Naive thymus-derived CD4-positive, alpha-beta T cell (primary cell): ENCODE measurements around the gene RAI1. TPM values are rescaled to one million over a fixed set of nuclear protein-coding genes. Genes with fewer than 3 reads are reported as not detected.

ENCODE experiments used
- ATAC-seq: fragments of 150-1000 bp; cut with Tn5 transposase; 2 replicates; pipeline ENCODE4 v1.10.0; 2021; ENCODE audit warnings: mild to moderate bottlenecking, moderate library complexity
- CTCF ChIA-PET: fragments of 350-600 bp; sonication (Branson Sonifier 250); formaldehyde crosslinking; loops from one replicate; lab custom pipeline; 2021; ENCODE audit warnings: antibody characterized with exemption; lab: Charles Lee
- POLR2A ChIA-PET: fragments of 350-600 bp; sonication (Branson Sonifier 250); formaldehyde crosslinking; loops from one replicate; lab custom pipeline; 2021; ENCODE audit warnings: antibody characterized with exemption, inconsistent platforms; lab: Charles Lee
- DNase-seq, 9 donors: peaks; one replicate each; pipeline versions ENCODE4 v3.0.0 to v3.0.0-alpha.2; 2020 to 2022; ENCODE audit warnings: mixed read lengths in 1 of 9
- H3K27ac ChIP-seq: one replicate; pipeline ENCODE4 v1.7.0; 2013; ENCODE audit warnings: mild to moderate bottlenecking, low read depth, low read length, moderate library complexity
- H3K27me3 ChIP-seq, 2 donors: one replicate each; pipeline ENCODE4 v1.7.0; 2013; ENCODE audit warnings: low read length in 2 of 2, mild to moderate bottlenecking in 2 of 2, moderate library complexity in 2 of 2; ENCODE audit not compliant: control insufficient read depth in 2 of 2, insufficient read depth in 2 of 2
- H3K36me3 ChIP-seq, 3 experiments: 1 replicate in 2 of 3; 2 replicates in 1 of 3; pipeline ENCODE4 v1.7.0; 2013; ENCODE audit warnings: low read length in 3 of 3, mild to moderate bottlenecking in 3 of 3, moderate library complexity in 1 of 3; ENCODE audit not compliant: insufficient read depth in 3 of 3, control insufficient read depth in 2 of 3
- H3K4me1 ChIP-seq, 2 donors: one replicate each; pipeline ENCODE4 v1.7.0; 2013; ENCODE audit warnings: low read length in 2 of 2, mild to moderate bottlenecking in 2 of 2, moderate library complexity in 1 of 2; ENCODE audit not compliant: control insufficient read depth in 2 of 2, insufficient read depth in 2 of 2
- H3K4me3 ChIP-seq: 2 replicates; pipeline ENCODE4 v1.7.0; 2013; ENCODE audit warnings: mild to moderate bottlenecking, low read length
- H3K9me3 ChIP-seq, 3 experiments: 1 replicate in 2 of 3; 2 replicates in 1 of 3; pipeline ENCODE4 v1.7.0; 2013; ENCODE audit warnings: low read length in 3 of 3; ENCODE audit not compliant: control insufficient read depth in 2 of 3
- H3K27ac Mint-ChIP-seq, 9 donors: one replicate each; pipeline ENCODE4 v1.8.0; 2020 to 2022; ENCODE audit warnings: mixed read lengths in 9 of 9, mild to moderate bottlenecking in 8 of 9, moderate library complexity in 5 of 9, inconsistent platforms in 2 of 9
- H3K27me3 Mint-ChIP-seq, 5 donors: one replicate each; pipeline ENCODE4 v1.8.0; 2021 to 2022; ENCODE audit warnings: mixed read lengths in 5 of 5, mild to moderate bottlenecking in 1 of 5
- H3K36me3 Mint-ChIP-seq, 5 donors: one replicate each; pipeline ENCODE4 v1.8.0; 2020 to 2022; ENCODE audit warnings: mixed read lengths in 5 of 5, mild to moderate bottlenecking in 3 of 5, inconsistent platforms in 1 of 5
- H3K4me1 Mint-ChIP-seq, 7 donors: one replicate each; pipeline ENCODE4 v1.8.0; 2020 to 2022; ENCODE audit warnings: mixed read lengths in 7 of 7, mild to moderate bottlenecking in 3 of 7, inconsistent platforms in 1 of 7
- H3K4me3 Mint-ChIP-seq, 10 donors: one replicate each; pipeline ENCODE4 v1.8.0; 2020 to 2022; ENCODE audit warnings: mild to moderate bottlenecking in 10 of 10, mixed read lengths in 10 of 10, moderate library complexity in 6 of 10, inconsistent platforms in 2 of 10
- H3K9me3 Mint-ChIP-seq, 11 donors: one replicate each; pipeline ENCODE4 v1.8.0; 2020 to 2022; ENCODE audit warnings: mixed read lengths in 11 of 11, mild to moderate bottlenecking in 4 of 11, inconsistent platforms in 1 of 11, moderate library complexity in 1 of 11
- intact Hi-C, 2 donors: fragments of 100-400 bp; cut with micrococcal nuclease; formaldehyde crosslinking; loops; one replicate each; pipeline ENCODE4 v1.15.1; 2023
- polyA plus RNA-seq, 2 donors: library from polyadenylated mRNA; unstranded; fragments of 300-500 nt; fragmentation: Illumina TruSeq; gene quantifications; one replicate each; pipeline ENCODE4 v1.2.3, GENCODE V29; 2021
- total RNA-seq, 6 experiments: library from RNA in 5 of 6; stranded (reverse) in 5 of 6; gene quantifications; 1 replicate in 5 of 6; 2 replicates in 1 of 6; pipeline ENCODE4 v1.2.3 and lab custom pipeline; 2021 to 2026

RAI1 gene
- total and polyA plus RNA-seq, 7 experiments from 2014 or later: 2.0 to 46.2 (median 21.2) TPM

DNA sequence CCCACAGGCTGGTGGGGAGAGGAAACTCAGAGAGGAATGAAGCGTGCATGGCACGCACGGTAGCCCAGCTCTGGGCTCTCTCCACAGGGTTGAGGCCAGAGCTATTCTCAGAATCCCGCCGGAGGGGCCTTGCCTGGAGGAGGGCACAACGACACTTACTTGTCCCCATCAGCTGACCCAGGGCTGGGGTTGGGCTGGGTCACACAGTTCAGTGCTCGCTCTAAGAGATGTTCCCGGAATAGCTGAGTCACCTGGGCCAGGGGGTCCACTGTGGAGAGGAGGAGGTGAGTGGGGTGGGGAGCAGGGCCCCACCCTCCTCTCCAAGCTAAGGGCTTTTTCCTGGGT lies 133.8 kb downstream of the RAI1 start:
- CTCF ChIA-PET: interaction anchor here (9.9 kb wide), 1 partner anchor 46 kb away, joined by 88 read pairs; no protein-coding TSS in a partner anchor
- Histone ChIP-seq H3K36me3 (peaks cover 0 to 91% (median 17%) of the 10 kb centered on the region in 3 experiments), H3K4me1 (peaks cover 12 to 20% of the 10 kb centered on the region in 2 donors), H3K4me3 (no peak overlapping the region), H3K27ac (no peak overlapping the region), H3K9me3 (no peaks in the 10 kb centered on the region), H3K27me3 (no peaks in the 10 kb centered on the region)
- intact Hi-C loops: no loop called here
- H3K27ac Mint-ChIP-seq: peak overlapping the region in 3 of 9 donors; percentile 46 to 50 (median 48)
- no peaks in the 10 kb centered on the region for H3K27me3 Mint-ChIP-seq
- peaks cover 0 to 21% (median 12%) of the 10 kb centered on the region in 5 donors for H3K36me3 Mint-ChIP-seq
- no peak for DNase-seq
- peaks cover 0 to 2% (median 0%) of the 10 kb centered on the region in 11 donors for H3K9me3 Mint-ChIP-seq
- POLR2A ChIA-PET: no interaction called here
- ATAC-seq: no peak
- H3K4me1 Mint-ChIP-seq: peaks cover 10 to 31% (median 23%) of the 10 kb centered on the region in 7 donors
- H3K4me3 Mint-ChIP-seq: no peak overlapping the region

DNA sequence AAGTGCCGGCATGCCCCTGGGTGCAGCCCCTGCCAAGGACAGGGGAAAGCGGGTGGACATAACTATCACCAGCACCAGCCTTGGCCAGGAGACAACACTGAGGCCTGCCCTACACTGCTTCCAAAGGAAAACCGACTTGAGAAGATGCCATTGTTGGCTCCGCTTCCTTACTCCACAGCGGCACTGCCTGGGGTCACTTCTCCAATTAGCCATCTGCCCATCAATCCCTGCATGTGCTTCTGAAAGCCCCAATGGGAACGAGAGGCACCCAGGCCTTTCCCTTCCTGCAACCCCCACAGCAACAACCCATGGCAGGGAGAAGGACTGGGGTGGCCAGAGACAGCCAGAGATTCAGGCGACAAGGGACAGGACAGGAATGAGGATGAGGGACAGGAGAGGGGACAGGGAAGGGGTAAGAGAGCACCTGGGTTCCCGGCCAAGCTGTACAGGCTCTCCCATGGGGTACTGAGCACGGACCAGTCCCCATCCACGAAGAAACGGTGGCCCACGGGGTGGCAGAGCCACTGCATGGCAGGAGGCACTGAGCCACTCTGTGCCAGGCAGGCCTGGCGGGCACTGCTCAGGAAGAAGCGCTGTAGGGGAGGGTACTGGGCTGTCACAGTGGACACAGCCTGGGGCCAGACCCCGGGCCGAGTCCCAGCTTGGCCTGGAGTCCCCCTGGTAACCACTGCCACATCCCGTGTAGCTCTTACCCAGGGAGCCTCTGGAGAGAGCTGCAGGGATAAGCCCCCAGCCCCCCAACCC lies 134.4 kb downstream of the RAI1 start:
- Mint-ChIP-seq H3K27me3 (no peaks in the 10 kb centered on the region), H3K9me3 (peaks cover 0 to 2% (median 0%) of the 10 kb centered on the region in 11 donors), H3K4me1 (peaks cover 15 to 37% (median 29%) of the 10 kb centered on the region in 7 donors), H3K36me3 (peaks cover 0 to 23% (median 12%) of the 10 kb centered on the region in 5 donors), H3K27ac (peak overlapping the region in 3 of 9 donors; percentile 30 to 50 (median 43)), H3K4me3 (peak overlapping the region in 2 of 10 donors; percentile 29 to 52)
- no peak overlapping the region for H3K4me3 ChIP-seq
- no peak for ATAC-seq
- intact Hi-C loops: no loop called here
- peaks cover 0 to 85% (median 17%) of the 10 kb centered on the region in 3 experiments for H3K36me3 ChIP-seq
- POLR2A ChIA-PET: interaction anchor here (0.5 kb wide), 1 partner anchor 185 kb away, joined by 3 read pairs; no protein-coding TSS in a partner anchor
- no peaks in the 10 kb centered on the region for H3K9me3 ChIP-seq
- DNase-seq: no peak
- H3K27ac ChIP-seq: no peak overlapping the region
- H3K4me1 ChIP-seq: peaks cover 13 to 26% of the 10 kb centered on the region in 2 donors
- no peaks in the 10 kb centered on the region for H3K27me3 ChIP-seq
- CTCF ChIA-PET: interaction anchor here (9.9 kb wide), 1 partner anchor 46 kb away, joined by 88 read pairs; no protein-coding TSS in a partner anchor

DNA sequence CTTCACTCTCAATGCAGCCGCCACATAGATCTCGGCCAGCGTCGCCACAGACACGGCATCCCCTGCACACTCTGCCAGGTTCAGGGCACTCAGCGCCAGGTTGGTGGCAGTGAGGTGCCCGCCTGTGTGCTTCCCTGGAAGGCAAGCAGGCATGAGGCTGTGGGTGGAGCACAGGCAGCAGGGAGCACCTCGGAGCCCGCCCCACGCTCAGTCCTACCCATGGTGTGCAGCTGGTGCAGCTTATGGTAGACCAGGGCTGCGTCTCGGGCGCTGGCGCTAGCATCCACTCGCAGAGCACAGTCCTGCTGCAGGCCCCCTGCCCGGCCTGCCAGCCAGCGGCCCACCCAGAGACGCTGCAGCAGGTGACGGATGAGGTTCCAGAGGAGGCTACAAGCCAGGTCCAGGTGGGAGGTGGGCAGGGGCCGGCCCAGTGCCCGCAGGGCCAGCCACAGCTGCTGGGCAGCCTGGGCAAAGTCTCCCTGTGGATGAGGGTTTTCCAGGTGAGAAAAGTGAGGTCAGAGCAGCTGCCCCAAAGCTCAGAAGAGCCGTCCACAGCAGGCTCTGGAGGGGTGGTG lies 135.1 kb downstream of the RAI1 start:
- peaks cover 13 to 29% of the 10 kb centered on the region in 2 donors for H3K4me1 ChIP-seq
- Mint-ChIP-seq H3K4me3 (no peak overlapping the region), H3K36me3 (peaks cover 0 to 24% (median 12%) of the 10 kb centered on the region in 5 donors), H3K27ac (peak overlapping the region in 1 of 9 donors; percentile 14), H3K9me3 (peaks cover 0 to 2% (median 0%) of the 10 kb centered on the region in 11 donors), H3K4me1 (peaks cover 20 to 44% (median 36%) of the 10 kb centered on the region in 7 donors), H3K27me3 (no peaks in the 10 kb centered on the region)
- DNase-seq (no peak), ATAC-seq (no peak)
- H3K9me3 ChIP-seq: no peaks in the 10 kb centered on the region
- no peaks in the 10 kb centered on the region for H3K27me3 ChIP-seq
- peaks cover 0 to 81% (median 17%) of the 10 kb centered on the region in 3 experiments for H3K36me3 ChIP-seq
- H3K27ac ChIP-seq: no peak overlapping the region
- POLR2A ChIA-PET: no interaction called here
- intact Hi-C loops: no loop called here
- CTCF ChIA-PET: interaction anchor here (0.7 to 9.9 kb wide), 2 partner anchors 35 to 45 kb away, joined by 3 to 88 read pairs; no protein-coding TSS in a partner anchor
- no peak overlapping the region for H3K4me3 ChIP-seq

DNA sequence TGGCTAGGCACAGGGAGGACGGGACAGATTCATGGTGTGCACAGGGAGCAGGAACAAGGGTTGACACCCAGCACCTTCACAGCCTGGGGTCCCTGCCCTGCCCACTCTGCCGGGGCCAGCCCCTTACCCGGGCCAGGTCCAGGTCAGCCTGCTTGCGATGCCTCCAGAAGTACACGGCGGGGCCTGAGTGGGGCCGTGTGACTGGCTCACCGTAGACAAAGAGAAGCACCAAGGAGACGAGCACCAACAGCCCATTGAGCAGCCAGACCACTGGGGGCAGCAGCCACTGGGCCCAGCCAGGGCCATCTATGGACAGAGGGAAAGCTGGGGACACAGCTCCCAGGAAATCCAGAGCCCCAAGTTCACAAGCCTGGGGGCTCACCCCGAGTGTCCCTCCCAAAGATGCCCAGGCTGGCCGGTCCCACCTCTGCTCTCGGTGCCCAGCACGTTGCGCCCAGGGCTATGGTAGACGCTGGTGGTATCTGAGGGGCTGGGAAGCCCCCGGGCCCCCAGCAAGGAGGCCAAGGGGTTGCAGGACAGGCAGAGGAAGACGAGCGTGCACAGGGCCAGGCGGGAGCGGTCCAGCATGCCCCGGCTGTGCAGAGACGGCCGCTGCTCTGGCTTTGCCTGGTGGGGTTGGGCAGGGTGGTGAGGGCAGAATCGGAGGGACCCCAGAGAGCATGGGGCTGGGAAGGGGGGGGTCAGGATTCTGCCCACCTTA lies 135.7 kb downstream of the RAI1 start:
- Histone ChIP-seq H3K27me3 (no peaks in the 10 kb centered on the region), H3K4me1 (peaks cover 12 to 34% of the 10 kb centered on the region in 2 donors), H3K9me3 (no peaks in the 10 kb centered on the region), H3K36me3 (peaks cover 0 to 75% (median 17%) of the 10 kb centered on the region in 3 experiments), H3K4me3 (no peak overlapping the region), H3K27ac (no peak overlapping the region)
- no peak for ATAC-seq
- POLR2A ChIA-PET: interaction anchor here (0.8 kb wide), 1 partner anchor 22 kb away, joined by 3 read pairs; no protein-coding TSS in a partner anchor
- CTCF ChIA-PET: interaction anchor here (0.7 to 9.9 kb wide), 2 partner anchors 35 to 44 kb away, joined by 3 to 88 read pairs; no protein-coding TSS in a partner anchor
- no peak overlapping the region for H3K4me3 Mint-ChIP-seq
- H3K4me1 Mint-ChIP-seq: peaks cover 23 to 46% (median 39%) of the 10 kb centered on the region in 7 donors
- DNase-seq: no peak
- H3K27ac Mint-ChIP-seq: peak overlapping the region in 1 of 9 donors; percentile 14
- H3K27me3 Mint-ChIP-seq: no peaks in the 10 kb centered on the region
- intact Hi-C loops: no loop called here
- peaks cover 0 to 22% (median 11%) of the 10 kb centered on the region in 5 donors for H3K36me3 Mint-ChIP-seq
- H3K9me3 Mint-ChIP-seq: peaks cover 0 to 2% (median 0%) of the 10 kb centered on the region in 11 donors

DNA sequence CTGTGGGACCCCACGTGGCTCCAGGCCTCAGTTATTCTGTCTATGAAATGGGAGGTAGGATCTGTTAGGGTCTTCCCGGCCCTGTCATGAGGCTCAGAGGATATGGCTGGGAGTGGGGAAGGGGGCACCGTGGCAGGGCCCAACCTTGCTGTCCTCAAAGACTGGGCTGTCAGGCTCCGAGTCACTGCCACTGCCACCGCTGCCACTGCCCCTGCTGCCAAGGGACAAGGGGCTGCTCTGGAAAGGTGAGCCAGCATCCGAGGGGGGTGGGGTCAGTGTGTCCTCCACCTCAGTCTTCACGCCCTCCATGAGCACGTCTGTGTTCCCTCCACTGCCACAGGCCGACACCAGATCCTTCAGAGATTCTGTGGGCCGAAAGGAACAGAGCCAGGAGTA lies 136.3 kb downstream of the RAI1 start:
- Histone ChIP-seq H3K27me3 (no peaks in the 10 kb centered on the region), H3K4me3 (no peak overlapping the region), H3K4me1 (peaks cover 10 to 34% of the 10 kb centered on the region in 2 donors), H3K36me3 (peaks cover 0 to 70% (median 17%) of the 10 kb centered on the region in 3 experiments), H3K27ac (no peak overlapping the region), H3K9me3 (no peaks in the 10 kb centered on the region)
- H3K9me3 Mint-ChIP-seq: peaks cover 0 to 2% (median 0%) of the 10 kb centered on the region in 11 donors
- H3K27me3 Mint-ChIP-seq: no peaks in the 10 kb centered on the region
- POLR2A ChIA-PET: interaction anchor here (0.8 kb wide), 2 partner anchors 22 to 35 kb away, joined by 3 read pairs; no protein-coding TSS in a partner anchor
- intact Hi-C loops: no loop called here
- H3K36me3 Mint-ChIP-seq: peaks cover 0 to 23% (median 7%) of the 10 kb centered on the region in 5 donors
- no peak overlapping the region for H3K4me3 Mint-ChIP-seq
- peaks cover 28 to 51% (median 40%) of the 10 kb centered on the region in 7 donors for H3K4me1 Mint-ChIP-seq
- peak overlapping the region in 1 of 9 donors; percentile 55 for H3K27ac Mint-ChIP-seq
- DNase-seq (no peak), ATAC-seq (no peak)
- CTCF ChIA-PET: interaction anchor here (9.9 kb wide), 1 partner anchor 44 kb away, joined by 88 read pairs; no protein-coding TSS in a partner anchor
